MM.1S (cell line): ENCODE results near the gene RNASET2.

Experiments
- DNase-seq: peaks from one replicate; pipeline ENCODE4 v3.0.0-alpha.2; 2015
- H2AFZ ChIP-seq: fragments of 300-600 bp; sonication (generic); 2 replicates; pipeline ENCODE4 v1.6.0; 2016; ENCODE audit warnings: antibody characterized with exemption, low read length
- H3F3A ChIP-seq: fragments of 300-600 bp; sonication (generic); 2 replicates; pipeline ENCODE4 v1.6.1; 2016; ENCODE audit warnings: mild to moderate bottlenecking, antibody characterized with exemption, low read length, moderate library complexity, mixed read lengths; ENCODE audit not compliant: insufficient read depth
- H3K27ac ChIP-seq: fragments of 300-600 bp; sonication (generic); 2 replicates; pipeline ENCODE4 v1.5.1; 2016; ENCODE audit warnings: mild to moderate bottlenecking, low read length
- H3K27me3 ChIP-seq: fragments of 300-600 bp; sonication (generic); replicated peaks from 2 replicates; pipeline ENCODE4 v1.6.0; 2016; ENCODE audit warnings: low read length; ENCODE audit not compliant: insufficient read depth
- H3K36me3 ChIP-seq: fragments of 300-600 bp; sonication (generic); replicated peaks from 2 replicates; pipeline ENCODE4 v1.6.1; 2016; ENCODE audit warnings: mild to moderate bottlenecking, low read length, mixed read lengths; ENCODE audit not compliant: insufficient read depth
- H3K4me1 ChIP-seq: fragments of 300-600 bp; sonication (generic); 2 replicates; pipeline ENCODE4 v1.6.1; 2016; ENCODE audit warnings: low read length, mixed read lengths
- H3K4me2 ChIP-seq: fragments of 300-600 bp; sonication (generic); 2 replicates; pipeline ENCODE4 v1.6.0; 2016; ENCODE audit warnings: low read depth, low read length
- H3K4me3 ChIP-seq: fragments of 300-600 bp; sonication (generic); 2 replicates; pipeline ENCODE4 v1.5.1; 2016; ENCODE audit warnings: low read length, mixed read lengths
- H3K79me2 ChIP-seq: fragments of 300-600 bp; sonication (generic); 2 replicates; pipeline ENCODE4 v1.6.1; 2016; ENCODE audit warnings: mixed run types, low read length, mixed read lengths
- H3K9ac ChIP-seq: fragments of 300-600 bp; sonication (generic); 2 replicates; pipeline ENCODE4 v1.6.1; 2016; ENCODE audit warnings: low read length, mixed read lengths
- H3K9me2 ChIP-seq: fragments of 300-600 bp; sonication (generic); replicated peaks from 2 replicates; pipeline ENCODE4 v1.6.1; 2016; ENCODE audit warnings: mild to moderate bottlenecking, low read length, mixed read lengths; ENCODE audit not compliant: insufficient read depth
- H3K9me3 ChIP-seq: fragments of 300-600 bp; sonication (generic); replicated peaks from 2 replicates; pipeline ENCODE4 v1.6.1; 2016; ENCODE audit warnings: mild to moderate bottlenecking, low read length, mixed read lengths; ENCODE audit not compliant: insufficient read depth
- H4K20me1 ChIP-seq: fragments of 300-600 bp; sonication (generic); 2 replicates; pipeline ENCODE4 v1.6.1; 2016; ENCODE audit warnings: mild to moderate bottlenecking, low read length, moderate library complexity, mixed read lengths; ENCODE audit not compliant: insufficient read depth
- EZH2 ChIP-seq: fragments of 300-600 bp; sonication (generic); optimal IDR thresholded peaks from 2 replicates; pipeline ENCODE3; 2017; ENCODE audit warnings: low read depth, mild to moderate bottlenecking, antibody characterized with exemption, low read length, mixed read lengths
- EZH2phosphoT487 ChIP-seq: fragments of 300-600 bp; sonication (generic); IDR thresholded peaks from 2 replicates; pipeline ENCODE4 v1.6.1; 2018; ENCODE audit warnings: antibody characterized with exemption, low read length
- TF ChIP-seq, protein P1 (sequence below): fragments of 300-600 bp; sonication (generic); IDR thresholded peaks from 2 replicates; pipeline ENCODE4 v1.5.1; 2016; ENCODE audit warnings: antibody characterized with exemption, low read length, mixed read lengths

RNASET2 gene

GRCh38 chr6:166911248-166911677 is 45.1 kb downstream of the RNASET2 start:
- Histone ChIP-seq H2AFZ (no peak overlapping the region), H3K4me3 (no peak overlapping the region), H4K20me1 (no peaks in the 10 kb centered on the region), H3K36me3 (no peaks in the 10 kb centered on the region), H3K4me1 (no peaks in the 10 kb centered on the region), H3K27me3 (no peaks in the 10 kb centered on the region), H3F3A (no peaks in the 10 kb centered on the region), H3K27ac (no peak overlapping the region), H3K9me3 (no peaks in the 10 kb centered on the region), H3K79me2 (no peaks in the 10 kb centered on the region), H3K9me2 (no peaks in the 10 kb centered on the region), H3K9ac (no peak overlapping the region), H3K4me2 (no peak overlapping the region)
- no peak for TF ChIP-seq EZH2phosphoT487
- TF ChIP-seq EZH2: no peak
- TF ChIP-seq, protein P1, sequence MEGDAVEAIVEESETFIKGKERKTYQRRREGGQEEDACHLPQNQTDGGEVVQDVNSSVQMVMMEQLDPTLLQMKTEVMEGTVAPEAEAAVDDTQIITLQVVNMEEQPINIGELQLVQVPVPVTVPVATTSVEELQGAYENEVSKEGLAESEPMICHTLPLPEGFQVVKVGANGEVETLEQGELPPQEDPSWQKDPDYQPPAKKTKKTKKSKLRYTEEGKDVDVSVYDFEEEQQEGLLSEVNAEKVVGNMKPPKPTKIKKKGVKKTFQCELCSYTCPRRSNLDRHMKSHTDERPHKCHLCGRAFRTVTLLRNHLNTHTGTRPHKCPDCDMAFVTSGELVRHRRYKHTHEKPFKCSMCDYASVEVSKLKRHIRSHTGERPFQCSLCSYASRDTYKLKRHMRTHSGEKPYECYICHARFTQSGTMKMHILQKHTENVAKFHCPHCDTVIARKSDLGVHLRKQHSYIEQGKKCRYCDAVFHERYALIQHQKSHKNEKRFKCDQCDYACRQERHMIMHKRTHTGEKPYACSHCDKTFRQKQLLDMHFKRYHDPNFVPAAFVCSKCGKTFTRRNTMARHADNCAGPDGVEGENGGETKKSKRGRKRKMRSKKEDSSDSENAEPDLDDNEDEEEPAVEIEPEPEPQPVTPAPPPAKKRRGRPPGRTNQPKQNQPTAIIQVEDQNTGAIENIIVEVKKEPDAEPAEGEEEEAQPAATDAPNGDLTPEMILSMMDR: no peak
- no peak for DNase-seq

GRCh38 chr6:166910601-166911000 is 45.7 kb downstream of the RNASET2 start:
- Histone ChIP-seq H3K4me3 (no peak overlapping the region), H3K36me3 (no peaks in the 10 kb centered on the region), H3F3A (no peaks in the 10 kb centered on the region), H3K27ac (no peak overlapping the region), H3K4me2 (no peak overlapping the region), H3K79me2 (no peaks in the 10 kb centered on the region), H2AFZ (no peak overlapping the region), H3K27me3 (no peaks in the 10 kb centered on the region), H4K20me1 (no peaks in the 10 kb centered on the region), H3K9me2 (no peaks in the 10 kb centered on the region), H3K9me3 (no peaks in the 10 kb centered on the region), H3K9ac (no peak overlapping the region), H3K4me1 (no peaks in the 10 kb centered on the region)
- DNase-seq: no peak
- no peak for TF ChIP-seq EZH2
- no peak for TF ChIP-seq EZH2phosphoT487
- TF ChIP-seq, protein P1: no peak

- H3K27me3 ChIP-seq: no peaks in the 10 kb centered on the region
- DNase-seq: no peak
- no peaks in the 10 kb centered on the region for H3K9me3 ChIP-seq
- no peaks in the 10 kb centered on the region for H3F3A ChIP-seq
- H3K36me3 ChIP-seq: no peaks in the 10 kb centered on the region
- H3K9ac ChIP-seq: no peak overlapping the region
- H3K79me2 ChIP-seq: no peaks in the 10 kb centered on the region
- H2AFZ ChIP-seq: no peak overlapping the region
- no peak overlapping the region for H3K27ac ChIP-seq
- no peaks in the 10 kb centered on the region for H3K4me1 ChIP-seq
- H3K4me3 ChIP-seq: no peak overlapping the region
- TF ChIP-seq, protein P1: no peak
- TF ChIP-seq EZH2phosphoT487: no peak
- TF ChIP-seq EZH2: no peak
- H3K9me2 ChIP-seq: no peaks in the 10 kb centered on the region
- no peak overlapping the region for H3K4me2 ChIP-seq
- H4K20me1 ChIP-seq: no peaks in the 10 kb centered on the region
Measured at GRCh38 chr6:166908811-166909210, 47.5 kb downstream of the RNASET2 start.
